IPS DF 4.7 (cell line): ENCODE measurements around the gene PLEKHM3.

ENCODE experiments used
- DNase-seq: peaks from one replicate; pipeline ENCODE4 v3.0.0-alpha.2; 2013; ENCODE audit warnings: low spot score; ENCODE audit errors: extremely low read depth

The PLEKHM3 gene

GRCh38 chr2:207863345-207863744, 162.0 kb downstream of the PLEKHM3 start:
- DNase-seq = no peak

GRCh38 chr2:207861789-207862188, 163.5 kb downstream of the PLEKHM3 start:
- no peak for DNase-seq

GRCh38 chr2:207860685-207861084, 164.6 kb downstream of the PLEKHM3 start:
- no peak for DNase-seq

GRCh38 chr2:207855591-207855990, 169.7 kb downstream of the PLEKHM3 start:
- no peak for DNase-seq

- no peak for DNase-seq
Measured at GRCh38 chr2:207854484-207855440, 170.6 kb downstream of the PLEKHM3 start.

GRCh38 chr2:207852791-207853190, 172.5 kb downstream of the PLEKHM3 start:
- DNase-seq = no peak

- no peak for DNase-seq
Measured at GRCh38 chr2:207849443-207849842, 175.9 kb downstream of the PLEKHM3 start.

GRCh38 chr2:207848545-207848928, 176.8 kb downstream of the PLEKHM3 start:
- no peak for DNase-seq

- no peak for DNase-seq
Measured at GRCh38 chr2:207847807-207848544, 177.4 kb downstream of the PLEKHM3 start.

- DNase-seq = no peak
Measured at GRCh38 chr2:207847098-207847806, 178.1 kb downstream of the PLEKHM3 start.

GRCh38 chr2:207845202-207845864, 180.0 kb downstream of the PLEKHM3 start:
- DNase-seq = no peak

GRCh38 chr2:207844648-207845047, 180.7 kb downstream of the PLEKHM3 start:
- DNase-seq = no peak

- no peak for DNase-seq
Measured at GRCh38 chr2:207840101-207840500, 185.2 kb downstream of the PLEKHM3 start.

GRCh38 chr2:207839575-207839974, 185.8 kb downstream of the PLEKHM3 start:
- DNase-seq = no peak

GRCh38 chr2:207839028-207839427, 186.3 kb downstream of the PLEKHM3 start:
- DNase-seq = no peak

GRCh38 chr2:207836521-207837133, 188.7 kb downstream of the PLEKHM3 start:
- DNase-seq = no peak

- no peak for DNase-seq
Measured at GRCh38 chr2:207835805-207836204, 189.5 kb downstream of the PLEKHM3 start.

GRCh38 chr2:207833251-207833751, 192.0 kb downstream of the PLEKHM3 start:
- DNase-seq = no peak

GRCh38 chr2:207831584-207832248, 193.6 kb downstream of the PLEKHM3 start:
- no peak for DNase-seq
